Stimulated activated CD4-positive, alpha-beta T cell treated with anti-CD3 and anti-CD28 coated beads, Interleukin-4, amount 100 ng/mL, for 24 hours (primary cell): ENCODE data around the gene ZNF768.

Experiments
- DNase-seq: peaks from one replicate; pipeline ENCODE4 v3.0.0-alpha.2; 2020

Gene ZNF768

DNA sequence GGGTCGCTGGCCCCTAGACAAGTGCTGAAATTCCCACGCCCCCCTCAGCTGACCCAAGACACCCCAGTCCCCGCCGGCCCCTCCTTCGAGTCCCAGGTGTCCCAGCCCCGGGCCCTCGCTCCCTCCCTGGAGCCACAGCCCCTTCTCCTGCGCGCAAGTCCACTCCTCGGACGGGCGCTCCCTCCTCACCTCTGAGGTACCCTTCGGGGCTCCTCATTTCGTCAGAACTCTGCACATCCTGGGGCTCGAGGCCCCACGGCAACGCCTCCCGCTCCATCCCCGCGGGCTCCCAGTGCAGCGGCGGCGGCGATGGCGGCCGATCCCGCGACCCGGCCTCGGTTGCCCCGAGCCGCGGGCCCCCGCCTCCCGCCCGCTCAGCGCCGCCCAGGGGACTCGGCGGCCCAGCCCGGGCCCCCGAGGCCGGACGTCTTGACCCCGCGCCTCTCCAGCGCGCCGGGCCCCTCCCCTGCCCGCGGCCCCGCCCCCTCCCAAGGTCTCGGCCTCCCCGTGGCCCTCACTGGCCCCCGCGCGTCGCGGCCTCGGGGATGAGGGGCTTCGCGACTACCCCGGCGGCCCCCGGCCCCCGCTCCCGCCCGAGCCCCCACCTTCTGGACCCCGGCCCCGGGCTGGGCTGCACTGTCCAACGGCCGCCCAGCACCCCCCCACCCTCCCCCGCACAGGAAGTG, at the start of gene ZNF768:
Gene ZNF768, minus strand, starts transcription at position 430 of the 686 bp plus-strand sequence. Its CDS starts 153 bp downstream, at position 277.
- DNase-seq: peak; percentile 18

DNA sequence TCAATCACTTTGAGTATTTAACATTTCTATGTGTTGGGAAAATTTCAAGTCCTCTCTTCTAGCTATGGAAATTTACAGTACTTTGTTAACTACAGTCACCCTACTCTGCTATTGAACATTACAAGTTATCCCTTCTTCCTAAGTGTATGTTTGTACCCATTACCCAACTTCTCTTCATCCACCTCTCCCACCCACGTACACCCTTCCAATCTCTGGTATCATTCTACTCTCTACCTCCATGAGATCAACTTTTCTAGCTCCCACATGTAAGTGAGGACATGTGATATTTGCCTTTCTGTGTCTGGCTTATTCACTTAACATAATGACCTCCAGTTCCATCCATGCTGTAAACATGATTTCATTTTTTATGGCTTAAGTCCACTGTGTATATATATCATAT, 48.3 kb upstream of the ZNF768 start:
- no peak for DNase-seq

- DNase-seq: peak; percentile 95
Measured at GRCh38 chr16:30571445-30572322, 45.3 kb upstream of the ZNF768 start, which contains the start of gene ZNF688. Gene ZNF688 (minus strand): TSS chr16:30571714. CDS start chr16:30571629, 85 bp downstream.

DNA sequence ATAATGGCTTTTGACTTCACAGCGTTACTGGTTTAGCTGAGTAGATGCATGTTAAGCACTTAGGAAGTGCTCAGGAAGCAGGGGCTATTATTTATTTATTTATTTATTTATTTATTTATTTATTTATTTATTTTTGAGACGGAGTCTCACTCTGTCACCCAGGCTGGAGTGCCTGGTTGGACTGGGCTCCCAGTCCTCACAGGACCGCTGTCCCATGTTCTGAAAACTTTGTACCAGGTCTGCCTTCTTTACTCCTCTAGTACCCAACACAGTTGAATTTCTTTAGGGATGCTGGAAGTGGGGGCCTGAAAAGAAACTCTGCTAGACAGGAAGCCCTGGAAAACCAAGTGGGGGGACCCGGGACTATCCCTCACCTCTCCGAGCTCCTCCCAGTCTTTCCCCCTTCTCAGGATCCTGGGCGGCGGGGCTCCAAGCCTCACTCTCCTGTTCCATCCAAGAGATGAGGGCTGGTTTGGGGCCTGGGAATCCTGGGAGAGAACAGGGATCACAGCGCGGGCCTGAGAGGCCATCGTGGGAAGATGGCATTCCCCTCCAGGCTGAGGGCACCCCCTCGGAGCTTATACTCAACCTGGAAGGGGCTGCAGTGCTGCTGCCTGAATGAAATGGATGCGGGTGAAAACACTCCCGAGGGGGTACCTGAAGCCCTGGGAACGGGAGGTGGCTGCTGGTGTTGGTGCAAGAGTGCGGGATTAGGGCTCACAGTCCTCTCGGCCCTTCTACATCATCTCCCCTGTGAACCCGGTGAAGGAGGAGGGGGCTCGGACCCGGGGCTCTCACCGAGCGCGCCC, 44.5 kb upstream of the ZNF768 start:
- DNase-seq: peak; percentile 15

DNA sequence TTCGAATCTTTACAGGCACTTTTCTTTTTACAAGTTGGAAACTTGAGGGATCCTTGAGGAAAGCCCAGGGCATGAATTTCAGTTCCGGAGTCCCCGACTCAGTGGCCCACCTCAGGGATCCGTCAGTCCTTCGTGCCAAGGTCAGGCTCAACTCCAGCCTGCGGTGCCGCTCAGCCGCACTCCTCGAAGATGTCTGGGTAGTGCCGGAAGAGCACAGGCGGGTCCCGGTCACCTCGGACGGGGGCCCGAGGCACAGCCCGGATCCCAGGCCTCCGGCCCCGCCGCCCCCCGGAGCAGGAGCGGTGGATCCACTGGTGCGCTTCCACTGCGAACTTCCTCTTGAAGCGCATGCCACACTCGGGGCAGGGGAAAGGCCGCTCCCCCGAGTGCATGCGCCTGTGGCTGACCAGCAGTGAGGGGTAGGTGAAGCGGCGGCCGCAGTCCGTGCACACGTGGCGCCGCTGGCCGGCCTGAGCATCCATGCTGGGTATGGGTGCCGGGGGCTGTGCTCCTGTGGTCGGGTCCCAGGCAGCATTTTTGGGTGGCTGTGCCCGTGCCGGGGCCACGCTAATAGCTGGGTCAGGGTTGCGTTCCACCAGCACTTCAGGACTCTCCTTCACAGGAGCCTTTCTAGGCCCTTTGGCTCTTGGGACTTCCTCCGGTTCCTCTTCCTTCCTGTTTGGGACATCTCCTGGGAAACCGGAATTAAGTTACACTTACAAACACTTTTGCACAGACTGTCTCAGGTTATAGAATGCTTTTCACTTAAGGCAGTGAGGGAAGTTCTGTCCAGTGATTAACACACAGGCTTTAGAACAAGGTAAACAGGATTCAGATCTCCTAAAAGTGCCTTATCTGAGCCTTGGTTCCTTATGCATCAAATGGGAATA, 43.6 kb upstream of the ZNF768 start:
- DNase-seq: no peak

DNA sequence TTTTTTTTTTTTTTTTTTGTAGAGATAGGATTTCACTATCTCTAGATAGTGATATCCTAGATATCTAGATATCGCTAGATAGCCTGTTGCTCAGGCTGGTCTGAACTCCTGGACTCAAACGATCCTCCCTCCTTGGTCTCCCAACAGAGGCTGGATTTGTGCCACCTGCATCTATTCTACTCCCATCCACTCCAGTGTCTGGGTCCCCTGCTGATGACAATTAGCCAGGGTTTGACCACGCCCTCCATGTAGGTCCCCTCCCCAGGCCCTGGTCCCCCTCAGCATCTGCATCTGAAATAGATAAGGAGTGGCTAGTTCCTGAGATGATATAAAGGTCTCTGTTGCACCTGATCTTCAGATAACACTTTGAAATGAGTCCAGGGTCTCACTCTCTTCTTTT, 42.9 kb upstream of the ZNF768 start:
- no peak for DNase-seq

- peak; percentile 61 for DNase-seq
Measured at GRCh38 chr16:30567991-30568638, 41.7 kb upstream of the ZNF768 start.

- DNase-seq: peak; percentile 82
Measured at GRCh38 chr16:30567160-30567990, 41.0 kb upstream of the ZNF768 start.

DNA sequence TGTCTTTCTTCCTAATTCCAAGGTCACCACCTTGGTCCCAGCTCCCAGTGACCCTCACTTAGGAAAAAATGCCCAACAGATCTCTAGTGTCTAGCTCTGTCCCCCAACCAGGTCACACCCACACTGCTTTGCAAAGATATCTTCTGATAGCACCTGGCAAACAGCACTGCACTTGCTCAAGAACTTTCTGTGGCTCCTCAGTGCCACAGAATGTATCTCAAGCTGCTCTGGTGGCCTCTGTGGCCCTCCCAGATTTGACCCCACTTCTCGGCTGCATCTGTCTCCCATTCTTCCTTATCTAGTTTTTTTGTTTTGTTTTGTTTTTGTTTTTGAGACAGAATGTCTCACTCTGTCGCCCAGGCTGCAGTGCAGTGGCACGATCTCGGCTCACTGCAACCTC, 40.2 kb upstream of the ZNF768 start:
- DNase-seq: no peak

GRCh38 chr16:30565984-30566383, 39.6 kb upstream of the ZNF768 start:
- no peak for DNase-seq

GRCh38 chr16:30565526-30565925, 39.2 kb upstream of the ZNF768 start:
- DNase-seq: no peak

GRCh38 chr16:30562021-30562420, 35.7 kb upstream of the ZNF768 start:
- DNase-seq: no peak

DNA sequence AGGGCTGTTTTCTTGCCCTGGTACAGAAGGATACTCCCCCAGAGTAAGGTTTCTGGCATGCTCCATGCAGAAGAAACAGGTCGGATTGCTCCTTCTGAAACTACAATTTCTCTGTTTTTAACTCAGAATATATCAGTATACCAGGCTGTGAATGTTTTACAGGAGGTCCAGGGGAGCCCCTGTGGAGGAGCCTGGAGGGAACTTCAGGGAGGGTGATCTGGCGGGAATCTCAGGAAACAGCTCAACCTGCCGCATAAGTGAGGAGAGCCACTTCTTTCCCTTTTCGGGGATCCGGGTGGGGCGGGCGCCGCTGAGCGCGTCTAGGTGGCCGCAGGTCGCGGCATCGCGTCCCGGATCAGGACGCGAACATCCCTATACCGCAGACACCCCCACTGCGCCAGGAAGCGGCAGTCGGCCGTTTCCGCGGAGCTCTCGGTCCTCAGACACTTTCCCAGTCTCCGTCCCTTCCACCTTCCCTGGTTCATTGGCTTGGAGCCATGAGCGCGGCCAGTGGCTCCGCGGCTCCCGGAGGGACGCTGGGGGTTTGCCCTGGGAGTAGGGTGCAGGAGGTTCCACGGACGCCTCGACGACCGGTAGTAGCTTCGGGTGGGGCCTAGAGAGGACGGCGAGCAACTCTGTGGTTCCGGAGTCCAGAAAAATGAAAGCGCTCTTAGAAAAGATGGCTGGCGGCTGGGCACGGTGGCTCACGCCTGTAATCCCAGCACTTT, 34.9 kb upstream of the ZNF768 start:
- DNase-seq: peak; percentile 15

DNA sequence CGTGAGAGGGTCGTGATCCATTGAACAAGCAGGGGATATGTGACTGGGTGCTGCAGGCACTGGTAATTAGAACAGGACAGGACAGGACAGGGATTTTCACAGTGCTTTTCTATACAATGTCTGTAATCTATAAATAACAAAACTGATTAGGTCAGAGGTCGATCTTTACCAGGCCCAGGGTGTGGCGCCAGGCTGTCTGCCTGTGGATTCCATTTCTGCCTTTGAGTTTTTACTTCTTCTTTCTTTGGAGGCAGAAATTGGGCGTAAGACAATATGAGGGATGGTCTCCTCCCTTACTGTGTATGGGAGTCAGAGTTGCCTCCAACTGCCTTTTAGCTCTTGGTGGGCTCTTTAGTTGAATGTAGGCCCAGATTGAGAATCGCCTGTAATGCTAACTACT, 33.3 kb upstream of the ZNF768 start:
- DNase-seq: no peak

- DNase-seq: no peak
Measured at GRCh38 chr16:30558789-30559377, 32.5 kb upstream of the ZNF768 start.

- peak; percentile 98 for DNase-seq
Measured at GRCh38 chr16:30557957-30558788, 31.8 kb upstream of the ZNF768 start, which contains the start of gene ZNF764. Gene ZNF764 (minus strand): TSS chr16:30558374. CDS start chr16:30558182, 192 bp downstream.

DNA sequence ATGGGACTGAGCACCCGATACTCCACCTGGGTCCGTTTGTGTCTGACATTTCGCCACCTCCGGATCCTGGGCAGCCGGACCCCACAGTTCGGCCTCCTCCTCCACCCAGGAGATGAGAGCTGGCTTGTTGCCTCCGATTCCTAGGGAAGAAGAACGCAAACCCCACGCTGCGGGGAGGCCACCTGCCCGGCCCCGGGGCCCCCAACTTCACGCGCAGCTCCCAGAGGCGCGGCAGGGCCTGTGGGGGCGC, 31.3 kb upstream of the ZNF768 start:
- no peak for DNase-seq

GRCh38 chr16:30556125-30556473, 29.7 kb upstream of the ZNF768 start:
- DNase-seq: no peak
